Subcutaneous abdominal adipose tissue (tissue), 5 donors: Measurements from ENCODE around the gene MBL2.

Source experiments
- H3K27ac ChIP-seq: one replicate; pipeline ENCODE4 v1.7.0; 2013; ENCODE audit warnings: low read depth, mild to moderate bottlenecking, inconsistent platforms, low read length, moderate library complexity
- H3K27me3 ChIP-seq, 5 donors: one replicate each; pipeline ENCODE4 v1.7.0; 2013; ENCODE audit warnings: low read length in 5 of 5, inconsistent platforms in 1 of 5; ENCODE audit not compliant: control insufficient read depth in 5 of 5, insufficient read depth in 4 of 5
- H3K36me3 ChIP-seq, 5 donors: one replicate each; pipeline ENCODE4 v1.7.0; 2013; ENCODE audit warnings: low read length in 5 of 5; ENCODE audit not compliant: control insufficient read depth in 5 of 5, insufficient read depth in 5 of 5
- H3K4me1 ChIP-seq, 5 donors: one replicate each; pipeline ENCODE4 v1.7.0; 2013; ENCODE audit warnings: low read length in 5 of 5, mild to moderate bottlenecking in 3 of 5, moderate library complexity in 1 of 5; ENCODE audit not compliant: control insufficient read depth in 5 of 5, insufficient read depth in 5 of 5
- H3K4me3 ChIP-seq, 5 donors: one replicate each; pipeline ENCODE4 v1.7.0; 2013; ENCODE audit warnings: low read length in 5 of 5, low read depth in 1 of 5
- H3K9ac ChIP-seq, 5 donors: one replicate each; pipeline ENCODE4 v1.7.0; 2013; ENCODE audit warnings: low read length in 5 of 5, mild to moderate bottlenecking in 4 of 5, moderate library complexity in 3 of 5
- H3K9me3 ChIP-seq, 5 donors: one replicate each; pipeline ENCODE4 v1.7.0; 2013; ENCODE audit warnings: low read length in 5 of 5; ENCODE audit not compliant: control insufficient read depth in 5 of 5
- donor health status: healthy.
- donor health status: healthy.
- donor health status: healthy.
- donor health status: healthy.
- donor health status: healthy.

MBL2 gene

DNA sequence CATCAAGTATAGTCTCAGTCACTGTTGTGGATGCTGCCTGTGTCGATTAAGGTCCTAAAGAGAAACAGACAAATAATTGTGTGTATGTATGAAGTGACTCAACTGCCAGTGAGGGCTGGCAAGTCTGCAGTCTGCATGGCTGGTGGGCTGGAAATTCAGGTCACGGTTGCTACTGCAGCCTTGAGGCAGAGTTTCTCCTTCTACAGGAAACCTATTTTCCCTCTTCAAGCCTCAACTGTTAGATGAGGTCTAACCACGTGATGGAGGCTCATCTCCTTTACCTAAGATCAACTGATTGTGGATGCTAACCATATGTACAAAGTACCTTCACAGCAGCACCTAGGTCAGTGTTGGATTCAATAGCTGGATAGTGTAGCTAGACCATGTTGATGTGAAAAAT lies 29.9 kb downstream of the MBL2 start:
- no peaks in the 10 kb centered on the region for H3K27me3 ChIP-seq
- H3K4me3 ChIP-seq = no peak overlapping the region
- no peaks in the 10 kb centered on the region for H3K36me3 ChIP-seq
- no peaks in the 10 kb centered on the region for H3K4me1 ChIP-seq
- no peaks in the 10 kb centered on the region for H3K9me3 ChIP-seq
- no peak overlapping the region for H3K9ac ChIP-seq
- no peak overlapping the region for H3K27ac ChIP-seq

DNA sequence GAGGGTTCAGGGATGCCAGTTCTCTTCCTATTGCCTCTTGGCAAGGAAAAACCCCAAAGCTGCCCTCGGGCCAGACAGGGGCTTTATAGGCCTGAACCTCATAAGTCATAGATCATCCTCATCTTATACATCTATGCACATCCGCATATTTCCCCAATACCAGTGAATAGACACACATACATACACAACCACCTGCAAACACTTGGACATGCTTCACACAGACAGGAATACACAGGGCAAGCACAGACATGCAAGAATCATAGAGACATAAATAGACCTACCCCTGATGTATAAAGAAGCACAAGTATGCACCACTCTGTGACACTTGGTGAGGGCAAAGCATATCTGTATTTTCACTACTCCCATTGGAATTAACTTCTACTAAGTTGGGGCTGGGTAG lies 30.7 kb downstream of the MBL2 start:
- Histone ChIP-seq H3K4me1 (no peaks in the 10 kb centered on the region), H3K27ac (no peak overlapping the region), H3K4me3 (no peak overlapping the region), H3K9ac (no peak overlapping the region), H3K27me3 (no peaks in the 10 kb centered on the region), H3K36me3 (no peaks in the 10 kb centered on the region), H3K9me3 (no peaks in the 10 kb centered on the region)

DNA sequence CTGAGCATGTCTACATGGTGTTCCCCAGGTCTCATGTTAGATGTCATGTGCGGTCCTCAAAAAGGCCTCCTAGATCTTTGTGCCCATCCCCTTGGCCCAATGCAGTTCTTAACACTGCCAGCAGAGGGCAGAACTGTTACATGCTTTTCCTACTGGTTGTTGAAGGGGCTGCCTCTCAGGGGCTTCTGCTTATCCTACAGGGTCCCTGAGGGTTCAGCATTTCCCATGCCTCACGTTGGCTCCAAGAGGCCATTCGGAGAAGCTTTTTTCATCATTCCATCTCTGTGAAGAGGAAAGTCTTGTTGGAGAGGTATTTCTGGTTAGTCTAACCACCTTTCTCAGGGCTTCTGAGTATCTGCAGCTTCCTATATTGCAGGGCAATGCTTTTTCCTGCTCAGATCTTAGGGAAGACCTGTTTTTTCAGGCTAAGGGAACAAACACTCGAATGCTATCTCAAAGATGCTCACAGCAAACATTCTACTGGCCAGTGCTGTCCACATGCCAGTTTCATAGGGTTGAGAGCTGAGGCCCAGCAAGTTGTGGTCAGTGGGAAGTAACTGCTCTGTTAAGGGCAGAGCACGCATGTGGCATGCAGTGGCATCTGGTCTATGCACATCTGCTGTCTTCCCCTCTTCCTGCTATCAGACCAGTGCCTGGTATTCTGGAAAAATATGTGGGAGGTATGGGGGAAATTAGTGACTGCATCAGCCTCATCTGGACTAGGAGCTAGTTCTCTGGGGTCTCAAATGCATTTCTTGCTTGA lies 31.5 kb downstream of the MBL2 start:
- Histone ChIP-seq H3K4me1 (no peaks in the 10 kb centered on the region), H3K9ac (no peak overlapping the region), H3K9me3 (no peaks in the 10 kb centered on the region), H3K36me3 (no peaks in the 10 kb centered on the region), H3K4me3 (no peak overlapping the region), H3K27ac (no peak overlapping the region), H3K27me3 (no peaks in the 10 kb centered on the region)

DNA sequence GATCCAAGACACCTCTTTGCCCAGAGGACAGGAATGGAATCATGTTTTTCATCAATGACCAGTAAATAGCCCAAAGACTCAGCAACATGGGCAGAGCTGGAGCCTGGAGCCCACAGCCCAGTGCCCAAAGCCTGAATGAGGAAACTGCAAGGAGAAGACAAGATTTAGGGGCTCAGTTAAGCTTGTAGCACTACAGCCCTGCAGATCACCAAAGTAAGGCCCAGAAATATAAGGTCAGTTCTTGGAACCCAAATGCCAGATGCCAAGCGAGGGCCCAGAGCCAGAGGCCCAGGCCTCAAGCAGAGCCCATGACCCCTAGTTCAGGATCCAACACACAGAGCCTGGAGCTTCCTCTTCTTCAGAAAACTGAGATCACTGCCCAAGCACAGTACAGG lies 32.4 kb downstream of the MBL2 start:
- H3K4me3 ChIP-seq = no peak overlapping the region
- H3K36me3 ChIP-seq = no peaks in the 10 kb centered on the region
- H3K27me3 ChIP-seq = no peaks in the 10 kb centered on the region
- H3K27ac ChIP-seq = no peak overlapping the region
- no peaks in the 10 kb centered on the region for H3K4me1 ChIP-seq
- no peaks in the 10 kb centered on the region for H3K9me3 ChIP-seq
- no peak overlapping the region for H3K9ac ChIP-seq

DNA sequence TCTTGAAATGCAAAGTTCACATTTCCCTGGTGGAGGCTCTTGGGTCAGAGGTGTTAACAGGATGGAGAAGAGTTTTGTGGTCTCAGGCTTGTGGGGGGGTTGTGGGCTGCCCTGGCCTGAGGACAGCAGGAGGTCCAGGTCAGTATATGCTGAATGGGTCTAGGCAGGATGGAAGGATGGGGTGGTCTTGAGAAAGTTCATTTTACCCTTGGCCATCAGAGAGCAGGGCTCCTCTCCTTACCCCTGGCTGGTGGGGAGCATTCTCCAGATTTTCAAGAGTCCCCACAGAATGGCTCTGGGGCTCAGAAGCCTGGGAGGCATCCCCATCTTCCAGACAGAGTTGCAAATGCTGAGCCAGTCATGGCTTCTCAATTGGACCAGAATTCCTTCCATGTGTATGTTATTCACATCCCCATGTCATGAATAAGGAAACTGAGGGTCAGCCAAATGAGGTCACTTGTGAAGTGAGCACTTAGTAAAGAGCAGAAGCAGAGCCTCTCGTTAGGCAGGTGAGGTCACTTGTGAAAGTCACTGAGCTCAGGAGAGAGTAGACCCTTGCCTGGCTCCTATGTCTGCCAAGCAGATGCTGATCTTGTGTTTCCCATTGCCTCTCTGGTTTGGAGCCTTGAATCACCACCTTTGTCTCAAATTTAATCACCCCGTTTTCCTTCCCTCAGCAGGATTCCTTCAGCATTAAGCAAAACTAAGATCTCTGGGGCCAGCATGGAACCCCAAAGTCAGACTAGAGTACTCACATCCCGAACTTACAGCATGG lies 33.0 kb downstream of the MBL2 start:
- Histone ChIP-seq H3K4me3 (no peak overlapping the region), H3K27me3 (no peaks in the 10 kb centered on the region), H3K36me3 (no peaks in the 10 kb centered on the region), H3K9me3 (no peaks in the 10 kb centered on the region), H3K9ac (no peak overlapping the region), H3K27ac (no peak overlapping the region), H3K4me1 (no peaks in the 10 kb centered on the region)

DNA sequence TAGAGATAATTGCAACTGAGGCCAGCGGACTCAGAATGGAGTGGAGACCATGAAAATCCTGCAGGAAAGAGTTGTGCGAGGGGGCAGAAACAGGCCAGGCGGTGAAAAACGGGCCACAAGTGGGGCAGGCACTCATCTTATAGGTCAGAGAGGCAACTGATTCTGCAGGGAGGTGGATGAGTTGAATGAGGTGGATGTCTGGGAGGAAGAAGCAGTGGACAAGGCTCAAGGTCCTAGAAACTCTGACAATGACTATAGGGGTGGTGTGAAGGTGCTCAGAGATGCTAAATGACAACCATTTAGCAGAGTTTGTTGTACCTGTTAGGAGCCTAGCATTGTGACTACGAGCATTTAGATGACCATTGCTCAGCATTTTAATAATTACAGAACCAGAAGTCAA lies 33.6 kb downstream of the MBL2 start:
- H3K9me3 ChIP-seq = no peaks in the 10 kb centered on the region
- H3K36me3 ChIP-seq = no peaks in the 10 kb centered on the region
- H3K27me3 ChIP-seq = no peaks in the 10 kb centered on the region
- H3K4me1 ChIP-seq = no peaks in the 10 kb centered on the region
- no peak overlapping the region for H3K9ac ChIP-seq
- H3K4me3 ChIP-seq = no peak overlapping the region
- no peak overlapping the region for H3K27ac ChIP-seq

DNA sequence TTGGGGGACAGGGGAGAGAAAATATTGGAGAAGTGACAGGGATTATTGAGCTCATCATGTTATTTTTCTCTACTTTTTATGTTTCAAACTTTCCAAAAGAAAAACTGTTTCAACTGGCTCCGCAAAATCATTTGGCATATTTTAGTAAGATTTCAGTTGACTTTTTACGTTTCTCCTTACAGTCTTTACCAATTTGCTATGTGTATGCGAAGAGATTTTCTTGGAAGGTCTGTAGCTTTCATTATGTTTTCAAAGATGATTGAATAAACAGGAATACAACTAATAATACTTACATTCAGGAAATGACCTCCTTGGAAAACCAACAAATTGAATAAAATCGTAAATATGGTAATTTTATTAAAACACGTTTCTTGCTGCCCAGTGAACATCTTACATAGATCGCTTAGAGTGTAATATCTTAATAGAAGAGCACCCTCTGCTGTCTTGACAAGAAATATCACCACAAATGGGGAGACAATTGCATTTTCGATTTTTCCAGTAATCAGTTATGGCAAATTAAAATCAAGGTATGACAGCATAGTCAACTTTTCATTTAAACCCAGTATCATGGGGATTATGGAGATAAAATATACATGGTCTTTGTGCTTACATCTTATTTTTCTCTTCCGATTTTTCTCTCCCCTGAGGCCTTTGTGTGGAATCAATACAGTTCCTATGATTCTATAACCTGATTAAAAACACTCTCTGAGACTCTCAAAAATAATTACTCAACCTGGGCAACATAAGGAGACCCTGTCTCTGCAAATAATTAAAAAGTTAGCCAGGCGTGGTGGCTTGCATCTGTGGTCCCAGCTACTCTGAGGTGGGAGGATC lies 43.1 kb downstream of the MBL2 start:
- no peaks in the 10 kb centered on the region for H3K9me3 ChIP-seq
- no peaks in the 10 kb centered on the region for H3K36me3 ChIP-seq
- H3K4me1 ChIP-seq = peaks cover 0 to 2% (median 0%) of the 10 kb centered on the region in 5 donors
- H3K27me3 ChIP-seq = no peaks in the 10 kb centered on the region
- H3K9ac ChIP-seq = no peak overlapping the region
- H3K4me3 ChIP-seq = no peak overlapping the region
- no peak overlapping the region for H3K27ac ChIP-seq

DNA sequence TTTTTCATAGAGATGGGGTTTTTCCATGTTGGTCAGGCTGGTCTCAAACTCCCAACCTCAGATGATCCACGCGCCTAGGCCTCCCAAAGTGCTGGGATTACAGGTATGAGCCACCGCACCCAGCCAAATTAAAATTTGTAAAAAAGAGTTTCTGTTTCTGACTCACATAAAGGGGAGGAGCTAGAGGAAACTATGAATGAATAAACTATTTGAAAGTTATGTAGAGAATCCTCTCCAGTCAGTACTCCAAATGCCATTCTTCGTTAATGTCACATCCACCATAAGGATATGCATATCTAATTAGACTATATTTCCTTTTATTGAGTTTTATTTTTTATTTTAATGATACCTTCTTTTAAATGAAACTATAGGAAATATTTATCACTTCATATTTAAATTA lies 52.6 kb downstream of the MBL2 start:
- H3K27me3 ChIP-seq = no peaks in the 10 kb centered on the region
- no peak overlapping the region for H3K27ac ChIP-seq
- H3K36me3 ChIP-seq = no peaks in the 10 kb centered on the region
- peaks cover 0 to 2% (median 0%) of the 10 kb centered on the region in 5 donors for H3K9me3 ChIP-seq
- H3K4me3 ChIP-seq = no peak overlapping the region
- no peaks in the 10 kb centered on the region for H3K4me1 ChIP-seq
- H3K9ac ChIP-seq = no peak overlapping the region
